LNCAP (cell line): ENCODE measurements around the gene CFAP119.

Experiments used
- TF ChIP-seq, protein P1 (sequence below): fragments of 450-650 bp; IDR thresholded peaks from 2 replicates; pipeline ENCODE4 v1.5.1; 2017; ENCODE audit warnings: mild to moderate bottlenecking

CFAP119 gene

DNA sequence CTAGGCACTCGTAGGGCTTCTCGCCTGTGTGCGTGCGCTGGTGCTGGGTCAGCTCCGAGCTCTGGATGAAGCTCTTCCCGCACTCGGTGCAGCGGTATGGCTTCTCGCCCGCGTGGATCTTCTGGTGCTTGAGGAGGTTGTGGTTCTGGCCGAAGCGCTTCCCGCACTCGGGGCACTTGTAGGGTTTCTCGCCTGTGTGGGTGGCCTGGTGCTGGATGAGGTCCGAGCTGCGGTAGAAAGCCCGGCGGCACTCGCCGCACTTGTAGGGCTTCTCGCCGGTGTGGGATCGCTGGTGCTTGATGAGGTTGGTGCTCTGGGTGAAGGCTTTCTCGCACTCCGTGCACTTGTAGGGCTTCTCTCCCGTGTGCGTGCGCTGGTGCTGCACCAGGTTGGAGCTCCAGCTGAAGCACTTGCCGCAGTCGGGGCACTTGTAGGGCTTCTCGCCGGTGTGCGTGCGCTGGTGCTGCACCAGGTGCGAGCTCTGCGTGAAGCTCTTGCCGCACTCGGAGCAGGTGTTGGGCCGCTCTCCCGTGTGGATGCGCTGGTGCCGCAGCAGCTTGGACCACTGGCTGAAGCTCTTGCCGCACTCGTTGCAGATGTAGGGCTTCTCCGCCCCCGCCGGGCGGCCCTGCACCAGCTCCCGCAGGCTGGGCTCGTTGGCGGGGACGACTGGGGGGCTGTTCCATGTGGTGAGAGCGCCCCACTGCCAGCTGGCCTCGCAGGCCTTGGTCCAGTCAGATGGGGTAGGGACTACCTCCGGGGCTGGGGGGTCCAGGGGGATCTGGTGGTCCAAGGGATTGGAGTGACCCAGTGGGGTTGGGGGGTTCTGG, 21.6 kb upstream of the CFAP119 start:
- TF ChIP-seq, protein P1, sequence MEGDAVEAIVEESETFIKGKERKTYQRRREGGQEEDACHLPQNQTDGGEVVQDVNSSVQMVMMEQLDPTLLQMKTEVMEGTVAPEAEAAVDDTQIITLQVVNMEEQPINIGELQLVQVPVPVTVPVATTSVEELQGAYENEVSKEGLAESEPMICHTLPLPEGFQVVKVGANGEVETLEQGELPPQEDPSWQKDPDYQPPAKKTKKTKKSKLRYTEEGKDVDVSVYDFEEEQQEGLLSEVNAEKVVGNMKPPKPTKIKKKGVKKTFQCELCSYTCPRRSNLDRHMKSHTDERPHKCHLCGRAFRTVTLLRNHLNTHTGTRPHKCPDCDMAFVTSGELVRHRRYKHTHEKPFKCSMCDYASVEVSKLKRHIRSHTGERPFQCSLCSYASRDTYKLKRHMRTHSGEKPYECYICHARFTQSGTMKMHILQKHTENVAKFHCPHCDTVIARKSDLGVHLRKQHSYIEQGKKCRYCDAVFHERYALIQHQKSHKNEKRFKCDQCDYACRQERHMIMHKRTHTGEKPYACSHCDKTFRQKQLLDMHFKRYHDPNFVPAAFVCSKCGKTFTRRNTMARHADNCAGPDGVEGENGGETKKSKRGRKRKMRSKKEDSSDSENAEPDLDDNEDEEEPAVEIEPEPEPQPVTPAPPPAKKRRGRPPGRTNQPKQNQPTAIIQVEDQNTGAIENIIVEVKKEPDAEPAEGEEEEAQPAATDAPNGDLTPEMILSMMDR: no peak

DNA sequence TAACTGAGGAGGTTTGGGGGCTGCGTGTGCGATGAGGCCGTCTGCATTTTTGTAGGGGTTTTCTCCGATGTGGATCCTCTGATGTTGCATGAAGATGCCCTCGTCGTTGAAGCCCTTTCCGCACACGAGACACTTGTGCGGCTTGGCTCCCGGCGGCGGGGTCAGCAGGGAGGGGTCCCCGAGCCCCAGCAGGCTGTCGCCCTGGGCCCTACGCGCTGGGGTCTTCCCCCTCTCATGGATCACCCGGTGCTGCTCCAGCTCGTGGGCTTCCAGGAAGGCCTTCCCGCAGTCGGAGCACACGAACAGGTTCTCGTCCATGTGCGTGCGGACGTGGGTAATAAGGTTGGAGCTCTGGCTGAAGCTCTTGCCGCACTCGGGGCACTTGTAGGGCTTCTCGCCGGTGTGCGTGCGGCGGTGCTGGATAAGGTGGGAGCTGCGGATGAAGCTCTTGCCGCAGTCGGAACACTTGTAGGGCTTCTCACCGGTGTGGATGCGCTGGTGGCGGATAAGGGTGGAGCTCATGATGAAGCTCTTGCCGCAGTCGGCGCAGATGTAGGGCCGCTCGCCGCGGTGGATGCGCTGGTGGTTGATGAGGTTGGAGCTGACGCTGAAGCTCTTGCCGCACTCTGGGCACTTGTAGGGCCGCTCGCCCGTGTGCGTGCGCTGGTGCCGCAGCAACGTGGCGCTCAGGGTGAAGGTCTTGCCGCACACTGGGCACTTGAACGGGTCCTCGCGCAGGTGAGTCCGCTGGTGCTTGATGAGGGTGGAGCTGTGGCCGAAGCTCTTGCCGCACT, 20.8 kb upstream of the CFAP119 start:
- TF ChIP-seq, protein P1: no peak

DNA sequence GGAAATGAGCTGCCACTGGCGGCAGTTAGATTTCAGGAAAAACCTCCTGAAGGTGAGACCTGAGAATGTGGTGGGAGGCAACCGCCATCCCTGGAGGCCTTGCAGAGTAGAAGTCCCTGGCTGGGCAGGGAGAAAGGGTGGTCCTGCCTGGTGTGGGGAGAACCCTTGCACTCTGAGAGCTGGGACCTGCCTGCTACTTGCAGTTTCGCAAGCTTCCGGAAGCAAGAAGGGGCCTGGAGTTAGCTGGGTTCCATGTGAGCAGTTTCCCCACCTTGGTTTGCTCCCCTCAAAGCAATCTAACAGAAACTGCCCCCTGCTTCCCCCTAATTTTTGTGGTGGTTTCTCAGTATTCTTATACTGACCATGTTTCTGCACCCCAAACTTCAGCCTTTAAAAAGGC, 18.7 kb upstream of the CFAP119 start:
- TF ChIP-seq, protein P1: no peak

DNA sequence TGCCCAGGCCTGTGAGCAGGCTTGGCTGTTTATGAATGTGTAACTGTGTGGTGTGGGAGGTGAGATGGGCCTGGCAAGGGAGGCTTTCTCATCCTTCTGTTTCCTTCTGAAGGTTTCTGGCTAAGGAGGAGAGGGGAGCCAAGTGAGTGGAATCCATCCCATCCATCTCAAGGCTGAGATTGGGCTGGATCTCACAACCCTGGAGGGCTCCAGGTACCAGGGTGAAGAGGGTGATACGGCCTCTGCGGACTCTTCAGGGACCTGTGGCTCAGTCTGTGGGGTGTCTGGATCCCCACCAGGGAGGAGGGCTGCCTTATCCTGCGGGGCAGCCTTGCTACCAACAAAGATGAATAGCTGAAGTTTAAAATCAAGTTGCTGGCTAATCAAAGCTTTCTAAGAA, 18.2 kb upstream of the CFAP119 start:
- TF ChIP-seq, protein P1: no peak

DNA sequence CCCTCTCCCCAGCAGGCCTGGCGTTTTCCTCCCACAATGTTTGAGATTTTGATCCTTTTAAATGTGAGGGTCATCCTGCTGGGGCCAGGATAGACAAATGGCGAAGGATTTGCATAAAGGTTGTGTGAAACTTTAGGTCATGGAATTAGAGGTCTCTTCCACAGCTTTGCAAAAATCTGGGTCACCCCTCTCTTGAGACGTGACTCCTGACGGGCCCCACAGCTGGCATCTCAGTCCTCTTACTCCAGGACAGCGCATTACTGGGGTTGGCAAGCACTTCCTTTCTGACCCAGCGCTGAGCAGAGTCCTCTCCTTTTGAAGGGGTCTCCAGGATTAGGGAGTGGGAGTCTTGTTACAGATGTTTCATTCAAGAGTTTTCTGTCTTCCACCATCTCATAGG, 17.7 kb upstream of the CFAP119 start:
- TF ChIP-seq, protein P1: no peak

DNA sequence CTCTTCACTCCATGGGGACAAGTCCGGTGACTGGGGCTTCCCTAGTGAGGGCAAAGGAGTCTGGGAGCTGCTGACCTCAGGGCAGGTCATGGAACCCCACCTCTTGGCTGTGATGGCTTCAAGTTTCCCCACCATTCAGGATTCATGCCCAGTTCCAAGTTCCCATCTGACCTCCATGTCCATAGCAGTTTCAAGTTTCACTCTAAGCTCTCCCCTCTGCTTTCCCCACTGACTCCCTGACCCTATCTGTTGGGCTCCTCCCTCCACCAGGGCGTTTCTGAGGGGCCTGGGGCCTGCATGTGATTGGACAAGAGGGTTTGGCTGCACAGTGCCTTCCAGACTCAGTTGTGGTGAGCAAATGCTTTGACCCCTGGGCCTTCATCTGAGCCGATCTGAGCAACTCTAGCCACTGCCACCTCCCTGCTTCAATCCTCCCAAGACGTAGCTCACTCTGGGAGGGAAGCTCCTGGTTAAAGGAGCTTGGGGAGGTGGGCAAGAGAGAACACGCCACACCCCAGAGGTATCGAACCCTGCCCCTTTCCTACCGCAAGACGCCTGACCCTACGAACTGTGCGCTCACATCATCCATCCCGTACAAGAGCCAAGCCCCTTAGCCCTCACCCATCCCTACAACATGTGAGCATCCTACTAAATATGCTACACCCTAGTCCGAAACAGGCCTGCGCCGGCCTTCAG, 16.8 kb upstream of the CFAP119 start:
- TF ChIP-seq, protein P1: no peak

DNA sequence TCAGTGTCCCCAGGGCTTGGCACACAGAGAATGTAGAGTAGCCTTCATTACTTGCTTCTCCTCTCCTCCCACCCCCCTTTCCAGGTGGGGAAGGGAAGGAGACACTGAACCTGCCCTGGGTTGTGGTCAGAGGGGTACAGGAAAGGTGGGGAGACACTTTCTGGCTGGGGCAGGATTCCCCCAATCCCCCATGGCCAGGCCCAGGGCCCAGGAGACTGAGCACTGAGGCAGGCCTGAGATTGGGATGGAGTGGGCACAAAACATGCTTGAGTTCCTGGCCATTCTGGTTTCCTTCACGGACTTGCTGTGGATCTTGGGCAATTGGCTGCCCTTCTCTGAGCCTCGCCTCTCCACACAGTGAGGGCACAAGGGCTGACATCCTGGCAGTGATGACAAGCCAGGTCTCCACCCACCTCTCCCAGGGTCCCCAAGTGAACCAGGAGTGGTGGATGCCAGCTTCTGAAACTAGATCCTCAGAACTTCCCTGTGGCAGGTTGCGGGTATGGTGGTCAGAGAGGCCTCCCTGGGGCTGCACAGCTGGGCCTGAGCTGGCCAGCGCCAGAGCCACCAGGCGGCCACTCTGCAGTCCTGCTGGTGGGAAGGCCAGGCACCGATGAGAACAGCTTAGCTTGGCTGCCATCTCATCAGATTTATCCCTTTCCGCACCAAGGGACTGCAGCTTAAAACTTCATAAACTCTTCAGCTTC, 15.9 kb upstream of the CFAP119 start:
- TF ChIP-seq, protein P1: no peak
